GM10248 (cell line): ENCODE measurements around the gene NDUFS6.

Experiments used
- CTCF ChIA-PET: fragments of 300-600 bp; sonication (Branson Sonifier 250); formaldehyde crosslinking; extraction: SDS; loops from one replicate; lab custom pipeline; 2021; ENCODE audit warnings: antibody characterized with exemption; lab: Yijun Ruan, JAX
- POLR2A ChIA-PET: fragments of 350-650 bp; sonication (Branson Sonifier 250); formaldehyde crosslinking; extraction: SDS; loops from one replicate; lab custom pipeline; 2020; ENCODE audit warnings: antibody characterized with exemption; lab: Yijun Ruan, JAX
- DNase-seq: peaks from one replicate; pipeline ENCODE4 v3.0.0; 2012; ENCODE audit errors: extremely low spot score
- CTCF ChIP-seq: IDR thresholded peaks from 2 replicates; pipeline ENCODE4 v1.5.1; 2012; ENCODE audit warnings: mild to moderate bottlenecking, low read depth; ENCODE audit errors: extremely low read depth, missing control alignments, control extremely low read depth

The NDUFS6 gene

GRCh38 chr5:1801222-1801966 lies at the start of gene NDUFS6:
NDUFS6 (plus strand) TSS chr5:1801407; CDS start chr5:1801418, 11 bp downstream.
- TF ChIP-seq CTCF, result no peak
- ChIA-PET CTCF (interaction anchor here (1.1 to 1.6 kb wide), 3 partner anchors 9 to 63 kb away, joined by 3 read pairs; no protein-coding TSS in a partner anchor), POLR2A (no interaction called here)
- DNase-seq, result peak; percentile 89

GRCh38 chr5:1751864-1752822 lies 49.1 kb upstream of the NDUFS6 start:
- TF ChIP-seq CTCF, result no peak
- POLR2A ChIA-PET, result no interaction called here
- DNase-seq, result no peak
- CTCF ChIA-PET, result interaction anchor here (0.9 to 1.9 kb wide), 3 partner anchors 13 to 16 kb away, joined by 3 to 6 read pairs (median 5); no protein-coding TSS in a partner anchor

- TF ChIP-seq CTCF, result no peak
- CTCF ChIA-PET, result interaction anchor here (0.9 to 1.9 kb wide), 3 partner anchors 12 to 17 kb away, joined by 3 to 6 read pairs (median 5); no protein-coding TSS in a partner anchor
- DNase-seq, result no peak
Measured at GRCh38 chr5:1752881-1753280, 48.3 kb upstream of the NDUFS6 start.

DNA sequence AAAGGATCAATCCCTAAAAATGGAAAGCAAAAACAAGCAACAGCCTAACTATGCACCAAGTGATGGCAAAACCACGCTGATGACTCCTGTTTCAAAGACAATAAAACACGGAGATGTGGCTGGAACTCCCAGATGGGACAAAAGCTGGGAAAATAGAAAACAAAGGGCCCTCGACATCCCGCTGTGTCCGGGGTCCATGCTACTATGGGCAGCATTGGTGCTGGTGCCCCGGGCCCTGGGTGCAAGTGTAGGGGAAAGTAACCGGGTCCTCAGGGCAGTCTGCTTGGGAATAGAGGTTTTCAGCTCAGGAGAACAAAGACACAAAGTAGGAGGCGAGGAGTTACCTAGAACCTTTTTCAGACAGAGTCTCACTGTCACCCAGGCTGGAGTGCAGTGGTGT lies 47.7 kb upstream of the NDUFS6 start:
- no peak for DNase-seq
- TF ChIP-seq CTCF, result no peak
- ChIA-PET POLR2A (no interaction called here), CTCF (interaction anchor here (0.9 to 2.0 kb wide), 4 partner anchors 9 to 17 kb away, joined by 3 to 8 read pairs (median 6); no protein-coding TSS in a partner anchor)

More at GRCh38 chr5:1752881-1753280, 48.3 kb upstream of the NDUFS6 start:
- POLR2A ChIA-PET, result no interaction called here

DNA sequence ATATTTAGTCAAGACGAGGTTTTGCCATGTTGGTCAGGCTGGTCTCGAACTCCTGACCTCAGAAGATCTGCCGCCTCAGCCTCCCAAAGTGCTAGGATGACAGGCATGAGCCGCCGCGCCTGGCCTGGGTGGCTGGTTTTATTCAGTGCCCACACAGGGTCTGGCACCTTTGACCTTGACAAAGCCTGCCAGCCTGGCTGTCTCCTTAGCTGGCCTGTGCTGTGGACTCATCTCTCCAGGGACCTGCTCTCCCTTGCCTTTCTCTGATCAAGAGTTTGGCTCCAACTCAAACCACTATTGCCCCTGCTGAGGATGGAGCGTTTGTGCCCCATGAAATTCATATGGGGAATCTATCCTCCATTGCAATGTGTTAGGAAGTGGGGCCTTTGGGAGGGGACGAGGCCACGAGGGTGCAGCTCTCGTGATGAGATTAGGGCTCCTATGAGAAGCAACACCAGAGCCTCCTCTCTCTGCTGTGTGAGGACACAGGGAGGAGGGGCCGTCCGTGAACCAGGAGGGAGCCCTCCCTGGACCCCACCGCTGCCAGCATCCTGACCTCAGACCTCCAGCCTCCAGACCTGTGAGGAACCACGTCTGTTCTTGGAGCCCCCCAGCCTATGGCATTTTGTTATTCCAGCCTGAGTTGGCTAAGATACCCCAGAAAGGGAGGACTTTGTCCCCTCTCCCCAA lies 46.5 kb upstream of the NDUFS6 start:
- CTCF ChIA-PET, result interaction anchor here (0.8 to 2.0 kb wide), 2 partner anchors 8 to 11 kb away, joined by 3 to 8 read pairs; no protein-coding TSS in a partner anchor
- no peak for DNase-seq
- TF ChIP-seq CTCF, result no peak
- POLR2A ChIA-PET, result interaction anchor here (0.7 kb wide), 1 partner anchor 91 kb away, joined by 6 read pairs; no protein-coding TSS in a partner anchor
